HG03060 (cell line): ENCODE results near the gene CD40LG.

Experiments
- ATAC-seq: cut with Tn5 transposase; IDR thresholded peaks from one replicate; pipeline ENCODE4 v1.9.1; 2021; ENCODE audit warnings: low read depth, moderate number of reproducible peaks; ENCODE audit not compliant: unreplicated experiment

Gene CD40LG

GRCh38 chrX:136691028-136691809 is 43.3 kb downstream of the CD40LG start:
- ATAC-seq, result no peak

DNA sequence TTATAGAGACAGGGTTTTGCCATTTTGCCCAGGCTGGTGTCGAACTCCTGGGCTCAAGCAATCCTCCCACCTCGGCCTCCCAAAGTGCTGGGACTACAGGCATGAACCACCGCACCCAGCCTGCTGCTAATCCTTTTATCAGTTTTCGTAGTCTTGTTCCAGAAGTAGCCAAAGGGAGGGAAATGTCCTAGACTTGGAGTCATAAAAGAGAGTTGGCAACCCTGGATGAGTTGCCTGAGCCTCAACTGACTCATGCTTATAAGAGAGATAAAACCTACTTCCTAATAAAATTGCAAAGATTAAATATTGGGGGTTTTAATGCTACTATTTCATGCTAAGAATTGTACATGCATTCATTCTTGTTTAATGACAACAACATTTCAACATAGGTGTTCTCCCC is 44.3 kb downstream of the CD40LG start:
- no peak for ATAC-seq

DNA sequence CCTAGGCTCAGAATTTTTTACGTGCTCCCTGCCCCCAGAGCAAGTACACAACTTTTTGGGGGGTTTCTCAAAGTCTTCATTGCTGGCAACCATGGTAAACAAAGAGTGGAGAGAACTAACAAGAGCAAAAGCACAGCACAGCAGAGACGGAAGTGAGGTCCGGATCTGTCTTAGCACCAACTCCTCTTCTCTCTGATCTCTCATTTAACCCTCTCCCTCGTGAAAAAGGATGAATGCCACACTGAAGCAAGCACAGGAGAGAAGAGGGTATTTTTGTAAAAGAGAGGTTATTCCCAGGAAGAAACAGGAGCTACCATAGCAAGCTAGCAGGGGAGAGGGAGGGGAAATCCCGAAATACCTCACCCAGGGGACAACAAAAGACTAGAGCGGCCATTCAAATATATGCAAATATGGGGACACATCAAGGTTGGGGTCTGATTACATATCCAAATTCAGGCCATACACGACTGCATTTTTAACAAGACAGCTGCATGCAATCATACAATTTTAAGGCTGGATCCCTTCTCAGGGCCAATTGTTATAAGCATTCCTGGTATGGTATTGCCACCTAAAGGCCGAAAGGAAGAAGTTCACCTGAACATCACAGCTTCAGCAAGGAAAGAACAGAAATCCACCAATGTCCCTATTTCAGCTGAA is 46.6 kb downstream of the CD40LG start:
- ATAC-seq, result peak; percentile 68

- ATAC-seq, result no peak
Measured at GRCh38 chrX:136697156-136697555, 49.2 kb downstream of the CD40LG start.

GRCh38 chrX:136708348-136708747 is 60.4 kb downstream of the CD40LG start:
- ATAC-seq, result peak; percentile 53
